ENCODE results near the gene ACVR1C.

ACVR1C gene

DNA sequence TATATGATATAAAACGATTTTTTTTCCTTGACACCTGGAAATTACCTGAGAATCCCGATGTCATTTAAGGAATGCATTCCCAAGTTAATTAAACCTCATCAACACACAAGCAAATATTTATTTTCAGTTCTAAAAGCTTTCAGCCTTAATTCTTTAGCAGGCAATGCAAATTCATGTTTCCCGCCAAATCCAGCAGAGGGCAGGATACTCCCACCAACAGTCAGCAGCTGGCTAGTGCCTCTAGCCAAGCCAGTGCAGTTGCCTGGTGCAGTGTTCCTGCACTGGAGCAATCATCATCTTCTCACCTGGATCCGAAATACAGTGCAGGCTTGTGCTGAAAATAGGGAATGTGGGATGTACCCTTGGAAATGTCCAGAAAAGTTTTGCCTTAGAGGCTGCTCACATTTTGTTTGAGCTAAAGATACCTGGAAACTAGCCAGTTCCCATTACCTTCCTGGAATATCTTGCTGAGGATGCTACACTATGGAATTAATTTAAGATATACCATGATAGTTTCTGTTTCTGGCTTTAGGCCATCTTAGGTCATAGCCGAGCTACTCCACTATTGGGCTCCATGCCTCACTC lies 136.4 kb downstream of the ACVR1C start:
- DNase-seq (ENCODE audit: low read depth): peak; percentile 29
- TF ChIP-seq, protein P1, sequence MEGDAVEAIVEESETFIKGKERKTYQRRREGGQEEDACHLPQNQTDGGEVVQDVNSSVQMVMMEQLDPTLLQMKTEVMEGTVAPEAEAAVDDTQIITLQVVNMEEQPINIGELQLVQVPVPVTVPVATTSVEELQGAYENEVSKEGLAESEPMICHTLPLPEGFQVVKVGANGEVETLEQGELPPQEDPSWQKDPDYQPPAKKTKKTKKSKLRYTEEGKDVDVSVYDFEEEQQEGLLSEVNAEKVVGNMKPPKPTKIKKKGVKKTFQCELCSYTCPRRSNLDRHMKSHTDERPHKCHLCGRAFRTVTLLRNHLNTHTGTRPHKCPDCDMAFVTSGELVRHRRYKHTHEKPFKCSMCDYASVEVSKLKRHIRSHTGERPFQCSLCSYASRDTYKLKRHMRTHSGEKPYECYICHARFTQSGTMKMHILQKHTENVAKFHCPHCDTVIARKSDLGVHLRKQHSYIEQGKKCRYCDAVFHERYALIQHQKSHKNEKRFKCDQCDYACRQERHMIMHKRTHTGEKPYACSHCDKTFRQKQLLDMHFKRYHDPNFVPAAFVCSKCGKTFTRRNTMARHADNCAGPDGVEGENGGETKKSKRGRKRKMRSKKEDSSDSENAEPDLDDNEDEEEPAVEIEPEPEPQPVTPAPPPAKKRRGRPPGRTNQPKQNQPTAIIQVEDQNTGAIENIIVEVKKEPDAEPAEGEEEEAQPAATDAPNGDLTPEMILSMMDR (IDR thresholded peaks at IDR 0.05; ENCODE audit: control insufficient read depth, insufficient read depth, low read depth, low read length, missing control alignments): peak; percentile 83
- H3K4me3 ChIP-seq (ENCODE audit: control insufficient read depth, low read depth, low read length): no peak overlapping the region

DNA sequence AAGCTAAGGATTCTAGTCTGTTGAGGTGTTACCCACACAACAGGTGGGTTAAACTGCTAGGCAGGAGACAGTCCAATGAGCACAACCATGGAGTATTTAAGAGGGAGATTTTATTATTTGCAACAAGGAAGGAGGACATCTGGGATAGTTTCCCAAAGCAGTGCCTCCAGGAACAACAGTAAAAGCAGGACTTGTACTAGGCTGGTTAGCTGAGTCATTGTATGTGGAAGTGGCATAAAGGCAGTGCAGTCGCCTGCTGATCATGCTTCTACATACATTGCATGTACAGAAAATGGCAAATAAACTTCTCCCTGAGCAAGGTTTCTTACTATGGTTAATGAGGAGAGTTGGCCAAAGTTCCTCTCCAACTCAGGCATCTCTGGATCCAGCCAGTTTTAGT lies 138.7 kb downstream of the ACVR1C start:
- TF ChIP-seq, protein P1 (IDR thresholded peaks at IDR 0.05; ENCODE audit: control insufficient read depth, insufficient read depth, low read depth, low read length, missing control alignments): no peak
- no peak overlapping the region for H3K4me3 ChIP-seq (ENCODE audit: control insufficient read depth, low read depth, low read length)
- no peak for DNase-seq (ENCODE audit: low read depth)

DNA sequence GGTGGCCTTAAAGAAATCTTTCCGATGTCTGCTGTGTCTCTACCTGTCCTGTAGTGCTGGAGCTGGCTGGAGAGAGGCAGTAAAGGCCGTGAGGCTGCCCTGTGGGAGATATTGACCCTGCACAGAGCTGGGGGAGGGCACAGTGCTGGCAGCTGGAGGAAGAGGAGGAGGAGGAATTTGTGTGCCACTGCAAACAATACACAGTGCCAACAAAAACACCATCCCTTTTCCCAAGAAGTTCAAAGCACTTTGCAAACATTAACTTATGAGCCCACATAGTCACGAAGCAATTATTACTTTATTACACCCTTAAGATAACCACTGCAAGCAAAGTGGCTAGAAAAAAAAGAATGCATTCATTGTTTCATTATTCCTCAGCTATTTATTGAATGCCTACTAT lies 139.8 kb downstream of the ACVR1C start:
- DNase-seq (ENCODE audit: low read depth): no peak
- TF ChIP-seq, protein P1 (IDR thresholded peaks at IDR 0.05; ENCODE audit: control insufficient read depth, insufficient read depth, low read depth, low read length, missing control alignments): no peak
- no peak overlapping the region for H3K4me3 ChIP-seq (ENCODE audit: control insufficient read depth, low read depth, low read length)

DNA sequence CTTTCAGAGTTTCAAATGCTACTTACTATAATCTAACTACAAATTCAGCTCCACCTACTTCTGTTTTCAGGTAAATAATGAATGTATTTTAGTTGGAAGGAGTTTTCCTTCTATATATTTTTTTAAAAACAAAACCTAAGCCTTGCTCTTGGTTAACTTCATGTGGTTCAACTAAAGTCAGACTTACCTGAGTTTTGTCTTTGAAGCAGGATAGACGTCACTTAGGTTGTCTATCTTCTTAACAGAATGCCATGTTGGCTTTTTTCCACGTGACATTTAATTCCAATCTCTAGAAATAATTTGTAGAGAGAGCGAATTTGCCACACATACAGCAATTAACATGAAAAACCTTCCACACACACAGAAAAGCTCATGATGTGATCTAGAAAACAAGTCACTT lies 140.9 kb downstream of the ACVR1C start:
- H3K4me3 ChIP-seq (ENCODE audit: control insufficient read depth, low read depth, low read length): no peak overlapping the region
- TF ChIP-seq, protein P1 (IDR thresholded peaks at IDR 0.05; ENCODE audit: control insufficient read depth, insufficient read depth, low read depth, low read length, missing control alignments): no peak
- DNase-seq (ENCODE audit: low read depth): no peak

DNA sequence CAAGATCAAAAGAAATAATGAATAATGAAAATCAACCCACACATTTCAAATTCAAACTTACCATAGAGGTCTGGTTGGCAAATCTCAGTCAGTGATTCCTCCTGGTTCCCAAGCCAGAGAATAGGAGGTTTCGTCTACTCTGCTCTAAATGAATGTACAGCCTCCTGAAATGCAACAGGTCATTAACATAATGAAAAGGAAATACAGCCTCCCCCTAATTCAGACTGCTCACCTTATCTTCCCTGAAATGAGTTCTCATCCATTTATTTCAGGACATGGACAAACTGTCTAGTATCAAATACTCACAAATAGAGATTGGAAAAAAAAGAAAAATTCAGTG lies 141.4 kb downstream of the ACVR1C start:
- TF ChIP-seq, protein P1 (IDR thresholded peaks at IDR 0.05; ENCODE audit: control insufficient read depth, insufficient read depth, low read depth, low read length, missing control alignments): no peak
- no peak for DNase-seq (ENCODE audit: low read depth)
- no peak overlapping the region for H3K4me3 ChIP-seq (ENCODE audit: control insufficient read depth, low read depth, low read length)

DNA sequence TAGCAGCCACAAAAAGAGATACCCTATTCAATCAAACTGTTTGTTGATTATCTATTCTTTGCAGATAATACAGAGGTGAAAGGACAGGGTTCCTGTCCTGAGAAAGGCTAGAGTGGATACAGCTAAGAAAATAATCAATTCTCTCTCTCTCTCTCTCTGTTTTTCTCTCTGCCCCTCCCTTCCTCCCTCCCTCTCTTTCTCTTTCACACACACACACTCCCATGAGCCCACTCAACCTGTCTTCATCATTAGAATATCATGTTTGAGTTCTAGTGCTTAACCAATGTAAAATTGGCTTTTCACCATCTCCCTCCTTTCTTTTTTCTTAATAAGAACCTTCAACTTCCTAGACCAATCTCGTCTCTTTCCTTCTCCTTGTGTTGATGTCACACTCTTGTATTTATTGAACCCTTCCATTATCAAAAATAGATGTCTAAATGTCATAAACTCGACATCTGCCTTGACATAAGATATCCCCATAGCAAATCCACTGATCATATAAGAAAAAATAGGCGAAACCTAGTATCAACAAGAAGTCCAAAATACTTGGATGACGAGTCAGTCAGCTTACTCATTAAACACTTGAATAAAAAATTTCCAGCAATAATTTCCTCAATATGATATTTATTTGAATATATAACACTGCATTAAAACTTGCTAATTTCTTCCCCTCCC lies 141.9 kb downstream of the ACVR1C start:
- no peak for DNase-seq (ENCODE audit: low read depth)
- TF ChIP-seq, protein P1 (IDR thresholded peaks at IDR 0.05; ENCODE audit: control insufficient read depth, insufficient read depth, low read depth, low read length, missing control alignments): no peak
- no peak overlapping the region for H3K4me3 ChIP-seq (ENCODE audit: control insufficient read depth, low read depth, low read length)
